ENCODE measurements around the gene CAMTA1.

GRCh38 chr1:7263021-7263960 is 478.0 kb downstream of the CAMTA1 start:
- TF ChIP-seq CTCF (IDR thresholded peaks at IDR 0.05): no peak
- TF ChIP-seq POLR2AphosphoS5 (IDR thresholded peaks at IDR 0.05; ENCODE audit: low read depth, low read length): no peak
- no peak for TF ChIP-seq SIN3A (IDR thresholded peaks at IDR 0.05; ENCODE audit: borderline replicate concordance, insufficient read depth, low read depth, low read length)
